HG03060 (cell line): ENCODE data around the gene PDLIM5.
"Not testable (repeated sequence)": the region's sequence is repeated elsewhere in the genome, so short reads cannot be mapped to it uniquely, and the experiment has no call there.

Experiments
- ATAC-seq: cut with Tn5 transposase; IDR thresholded peaks from one replicate; pipeline ENCODE4 v1.9.1; 2021; ENCODE audit warnings: low read depth, moderate number of reproducible peaks; ENCODE audit not compliant: unreplicated experiment

Gene PDLIM5

DNA sequence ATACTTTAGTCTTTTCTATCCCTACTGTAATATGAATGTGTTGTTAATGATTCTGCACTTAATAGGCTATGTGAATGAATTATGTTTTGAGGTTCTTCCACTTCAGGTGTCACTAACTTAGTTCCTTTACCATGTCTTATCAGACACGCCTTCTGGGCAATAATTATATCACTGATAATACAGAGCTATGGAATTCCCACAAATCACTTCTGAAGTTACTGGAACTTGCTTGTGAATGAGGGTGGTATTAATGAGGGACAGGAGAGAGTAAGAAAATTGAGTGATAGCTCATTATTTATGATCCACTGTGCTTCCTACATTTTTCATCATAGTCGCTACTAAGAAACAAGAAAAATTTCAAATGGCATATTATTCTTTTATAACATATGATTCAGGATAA, 130.0 kb downstream of the PDLIM5 start:
- no peak for ATAC-seq

DNA sequence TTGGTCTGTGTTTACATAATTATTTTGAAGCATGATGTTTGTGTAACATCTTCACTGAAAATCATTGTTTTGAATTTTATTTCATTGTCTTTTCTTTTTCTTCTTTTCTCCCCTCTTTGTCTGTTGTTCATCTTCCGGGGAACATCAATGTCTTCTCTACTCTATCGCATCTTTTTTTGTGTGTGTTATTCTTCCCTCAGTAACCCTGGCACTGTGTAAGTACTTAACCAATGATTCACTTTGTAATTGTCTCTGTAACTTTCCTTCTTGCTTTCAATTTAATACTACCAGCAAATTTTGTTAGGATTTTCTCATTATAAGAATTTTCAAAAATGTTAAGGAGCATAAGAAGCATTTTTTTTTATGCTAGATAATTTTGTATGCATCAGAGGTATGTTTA, 130.8 kb downstream of the PDLIM5 start:
- ATAC-seq, result no peak

DNA sequence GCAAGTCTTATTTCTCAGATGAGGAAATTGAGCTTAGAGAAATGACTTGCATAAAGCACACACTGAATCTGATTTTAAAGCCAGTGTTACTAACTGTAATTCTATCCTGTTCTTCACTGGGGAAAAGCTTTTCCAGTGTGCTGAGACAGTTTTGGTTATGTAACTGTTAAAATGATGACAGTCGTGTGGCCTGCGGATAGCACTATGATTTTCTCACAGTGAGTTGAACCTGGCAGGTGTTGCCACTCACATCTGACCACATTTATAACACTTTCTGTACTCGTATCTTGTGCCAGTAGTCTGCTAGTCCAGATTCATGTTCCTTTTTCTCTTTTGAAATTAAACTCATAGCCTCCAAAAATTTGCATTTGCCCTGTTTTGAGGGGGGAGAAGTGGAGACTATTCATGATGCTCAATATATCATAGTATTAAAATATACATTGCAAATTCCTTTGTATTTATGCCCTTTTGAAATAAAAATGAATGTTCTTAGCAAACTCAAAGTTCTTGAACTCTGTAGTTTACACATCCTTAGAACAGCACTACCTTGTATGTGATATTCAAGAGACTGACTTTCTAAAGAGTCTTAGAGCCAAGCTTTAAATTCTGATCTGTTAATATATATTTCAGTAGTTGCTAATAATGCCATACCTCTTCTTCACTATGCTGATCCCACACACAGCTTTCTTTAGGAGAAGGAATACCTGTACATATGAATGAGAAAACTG, 132.3 kb downstream of the PDLIM5 start:
- no peak for ATAC-seq

DNA sequence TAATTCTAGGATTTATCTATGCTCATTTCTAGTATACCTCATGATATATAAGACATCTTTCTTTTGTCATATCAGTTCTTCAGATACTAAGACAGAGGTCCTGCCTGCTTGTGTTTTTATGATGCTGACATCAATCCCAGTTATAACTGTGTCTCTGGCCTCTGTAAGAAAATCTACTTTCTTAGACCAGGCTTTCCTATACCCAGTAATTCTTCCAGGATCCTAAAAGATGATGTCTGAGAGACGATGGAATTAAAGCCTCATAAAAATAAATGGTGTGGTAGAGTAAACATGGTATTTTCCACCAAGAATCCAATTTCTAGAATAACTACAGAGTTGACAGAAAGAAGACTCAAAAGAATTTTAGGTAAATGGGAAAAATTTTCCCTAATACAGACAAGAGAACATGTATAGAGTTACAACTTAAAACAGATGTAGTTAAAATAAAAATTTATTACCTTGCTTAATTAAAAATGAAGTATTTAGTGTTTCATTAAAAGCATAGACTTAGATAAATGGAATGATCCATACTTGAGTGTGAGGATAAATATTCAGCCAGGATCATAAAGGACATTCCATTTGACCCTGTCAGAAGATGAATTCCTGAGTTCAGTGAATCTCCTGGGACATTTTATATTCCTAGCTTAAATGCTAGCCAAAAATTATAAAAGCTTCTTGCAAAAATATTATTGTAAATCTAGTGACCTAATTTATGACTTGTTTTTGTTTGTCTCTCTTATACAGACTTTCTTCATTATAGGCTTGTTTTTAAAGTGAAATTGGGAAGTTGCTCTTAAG, 137.4 kb downstream of the PDLIM5 start:
- ATAC-seq, result no peak

DNA sequence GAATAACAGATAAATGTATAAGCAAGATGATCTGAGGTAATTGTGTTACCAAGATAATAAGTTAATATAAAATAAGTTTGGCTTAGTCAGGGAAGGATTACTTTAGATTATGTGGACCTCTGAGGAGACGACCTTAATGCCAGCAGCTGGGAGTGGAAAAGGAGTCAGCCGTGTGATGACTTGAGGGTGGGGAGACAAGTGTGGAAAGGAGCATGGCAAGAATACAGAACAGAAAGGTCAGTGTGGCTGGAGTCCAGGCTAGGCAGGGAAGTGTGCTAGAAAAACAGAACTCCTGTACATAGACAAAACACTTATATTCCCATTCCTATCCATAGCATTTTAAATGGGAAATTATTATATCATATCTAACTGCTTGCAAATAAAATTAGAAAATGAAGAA, 138.8 kb downstream of the PDLIM5 start:
- no peak for ATAC-seq

DNA sequence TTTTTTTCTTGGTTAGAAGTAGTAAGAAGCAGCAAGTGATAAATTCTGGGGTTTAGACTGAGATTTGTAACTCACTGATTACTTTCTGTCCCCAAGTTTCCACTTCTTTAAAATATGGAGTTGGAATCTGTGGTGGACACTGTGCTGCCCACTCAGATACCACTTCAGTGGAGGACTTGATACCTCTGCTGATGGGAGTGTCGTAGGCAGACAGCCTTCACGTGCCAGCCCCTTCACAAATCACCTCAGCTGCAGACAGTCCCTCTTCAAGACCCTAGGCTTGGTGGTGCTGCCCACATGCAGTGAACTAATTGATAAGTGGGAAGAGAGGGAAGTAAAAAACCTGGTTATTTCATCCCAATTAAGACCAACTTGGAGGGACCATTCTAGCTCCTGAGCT, 139.5 kb downstream of the PDLIM5 start:
- ATAC-seq, result no peak

DNA sequence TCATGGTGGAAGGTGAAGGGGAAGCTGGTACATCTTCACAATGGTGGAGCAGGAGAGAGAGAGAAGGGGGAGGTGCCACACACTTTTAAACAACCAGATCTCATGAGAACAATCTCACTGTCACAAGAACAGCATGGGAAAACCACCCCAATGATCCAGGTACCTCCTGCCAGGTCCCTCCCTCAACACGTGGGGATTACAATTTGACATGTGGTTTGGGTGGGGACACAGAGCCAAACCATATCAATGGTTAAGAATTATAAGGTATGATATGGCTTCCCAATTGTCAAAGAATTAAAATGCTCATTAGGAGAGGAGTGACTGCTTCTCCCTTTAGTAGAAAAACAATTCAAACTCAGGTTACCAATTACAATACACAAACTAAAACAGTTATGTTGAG, 143.3 kb downstream of the PDLIM5 start:
- no peak for ATAC-seq

DNA sequence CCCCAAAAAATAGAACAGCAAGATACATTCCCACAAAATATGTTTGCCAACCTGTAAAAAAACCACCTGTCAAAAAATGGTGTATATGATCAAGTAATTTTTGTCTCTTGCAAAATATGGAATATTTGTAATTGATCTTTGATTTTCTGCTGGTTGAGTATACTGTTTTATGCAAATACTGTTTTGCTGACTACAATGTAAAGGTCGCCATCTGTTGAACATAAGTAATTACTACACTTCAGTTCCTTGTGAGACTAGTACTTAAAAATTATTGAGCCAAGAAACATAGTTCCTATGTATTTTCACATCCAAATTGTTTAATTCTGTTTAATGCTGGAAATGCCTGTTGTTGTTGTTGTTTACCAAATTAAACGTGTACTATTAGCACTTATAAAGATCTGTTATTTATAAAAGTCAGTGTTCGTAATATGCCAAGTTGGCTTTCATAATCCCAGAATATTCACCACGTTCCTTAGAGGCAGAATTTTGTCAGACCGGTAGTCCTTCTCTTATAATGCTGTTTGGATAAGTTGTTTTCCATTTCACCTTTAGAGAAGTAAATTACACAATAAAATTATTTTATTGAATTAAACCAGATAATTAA, 144.2 kb downstream of the PDLIM5 start:
- ATAC-seq, result no peak

DNA sequence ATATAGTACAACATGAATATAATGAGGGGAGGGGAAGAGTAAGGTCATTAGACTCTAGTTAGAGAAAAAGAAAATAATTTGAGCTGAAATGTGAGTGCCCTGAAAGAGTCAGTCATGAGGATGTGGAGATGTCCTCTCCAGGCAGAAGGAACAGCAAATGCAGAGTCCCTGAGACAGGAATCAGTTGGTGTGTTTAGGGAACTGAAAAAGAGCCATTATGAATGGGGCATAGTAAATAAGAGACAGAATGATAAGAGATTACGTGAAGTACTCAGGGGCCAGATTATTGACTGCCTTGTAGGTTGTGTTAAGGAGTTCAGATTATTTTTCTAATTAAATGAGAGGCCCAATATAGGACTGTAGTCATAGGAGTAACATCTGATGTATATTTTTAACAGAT, 147.0 kb downstream of the PDLIM5 start:
- no peak for ATAC-seq

DNA sequence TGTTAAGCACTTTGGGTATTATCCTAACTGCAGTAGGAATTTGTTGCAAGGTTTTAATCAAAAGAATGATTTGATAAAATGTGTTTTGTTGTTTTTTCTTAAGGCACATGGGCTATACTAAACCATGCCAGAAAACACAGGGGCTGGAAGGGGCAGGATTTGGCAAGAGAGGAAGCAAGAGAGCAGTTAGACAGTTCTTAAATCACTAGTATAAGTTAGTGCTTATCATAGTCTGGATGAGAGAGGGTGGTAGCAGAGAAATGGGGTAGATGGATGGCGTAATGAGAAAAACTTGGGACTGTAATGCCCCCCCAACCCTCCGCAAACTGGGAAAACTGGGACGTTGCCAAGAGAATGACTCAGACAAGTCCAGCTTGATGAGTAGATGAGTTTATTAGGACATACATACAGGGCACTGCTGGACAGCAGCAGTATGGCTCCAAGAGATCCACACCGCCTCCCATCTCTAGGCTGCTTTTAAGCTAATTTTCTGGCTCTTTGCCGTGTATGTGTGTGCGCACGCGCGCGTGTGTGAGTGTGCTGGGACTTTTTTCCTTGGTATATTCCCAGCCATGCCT, 151.5 kb downstream of the PDLIM5 start:
- no peak for ATAC-seq

DNA sequence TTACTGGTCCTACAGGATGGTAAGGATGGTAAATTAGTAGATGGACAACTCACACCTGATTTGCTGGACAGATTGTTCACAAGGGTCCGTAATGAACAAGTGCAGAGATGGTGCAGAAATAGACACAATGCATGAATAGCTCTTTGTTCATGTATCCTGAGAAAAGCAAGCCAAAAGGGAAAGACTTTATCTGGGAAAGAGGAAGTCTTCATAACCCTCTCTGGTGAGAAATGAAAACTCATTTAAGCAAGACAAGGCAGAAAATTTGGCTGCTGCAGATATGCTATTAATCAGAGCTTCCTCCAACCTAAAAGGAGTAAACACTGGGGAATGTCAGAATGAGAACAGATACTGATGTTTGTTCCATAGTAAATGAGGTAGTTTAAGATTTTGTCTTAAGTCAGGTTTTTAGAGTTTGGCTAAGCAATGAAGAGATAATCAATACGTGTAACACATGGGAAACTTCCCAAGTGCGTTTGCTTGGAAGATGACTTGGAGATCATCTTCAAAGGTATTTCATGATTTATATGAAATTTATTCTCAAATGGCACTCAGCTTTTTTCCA, 153.6 kb downstream of the PDLIM5 start:
- no peak for ATAC-seq

DNA sequence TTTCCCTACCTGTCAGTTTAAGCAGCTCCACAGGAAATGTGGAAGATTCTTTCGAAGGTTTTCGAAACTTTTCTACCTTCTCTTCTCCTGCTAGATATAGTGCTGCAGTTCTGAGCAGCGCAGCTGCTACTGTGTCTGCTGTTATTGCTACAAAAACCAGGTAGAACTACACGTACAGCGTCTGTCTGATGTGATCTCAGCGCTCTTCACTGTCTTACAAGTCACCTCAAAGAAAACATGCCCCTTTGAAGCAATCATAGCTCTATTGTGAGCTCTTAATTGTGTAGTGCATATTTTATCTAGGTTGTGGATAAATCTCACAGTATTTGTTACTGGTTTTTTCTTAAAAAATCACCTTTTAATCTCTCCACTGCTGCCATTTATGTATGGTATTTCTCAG, 158.4 kb downstream of the PDLIM5 start:
- ATAC-seq, result no peak

DNA sequence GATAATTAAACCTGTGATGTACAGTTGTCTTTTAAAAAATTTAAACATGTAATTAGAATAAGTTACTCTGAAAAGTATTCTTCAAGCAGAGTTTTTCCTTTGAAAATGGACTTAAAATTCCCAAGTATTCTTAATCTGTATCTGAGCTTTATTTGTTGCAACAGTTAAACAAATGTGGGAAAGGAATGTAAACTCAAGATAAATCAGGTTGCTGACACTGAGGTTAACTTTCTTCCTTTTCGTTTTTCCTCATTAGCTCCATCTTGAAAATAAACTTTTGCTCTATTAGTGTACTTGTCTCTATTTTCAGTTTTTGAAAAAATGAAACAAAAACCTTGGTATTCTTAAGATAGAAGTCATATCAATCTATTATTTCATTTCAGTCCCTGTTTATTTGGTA, 161.5 kb downstream of the PDLIM5 start:
- no peak for ATAC-seq

DNA sequence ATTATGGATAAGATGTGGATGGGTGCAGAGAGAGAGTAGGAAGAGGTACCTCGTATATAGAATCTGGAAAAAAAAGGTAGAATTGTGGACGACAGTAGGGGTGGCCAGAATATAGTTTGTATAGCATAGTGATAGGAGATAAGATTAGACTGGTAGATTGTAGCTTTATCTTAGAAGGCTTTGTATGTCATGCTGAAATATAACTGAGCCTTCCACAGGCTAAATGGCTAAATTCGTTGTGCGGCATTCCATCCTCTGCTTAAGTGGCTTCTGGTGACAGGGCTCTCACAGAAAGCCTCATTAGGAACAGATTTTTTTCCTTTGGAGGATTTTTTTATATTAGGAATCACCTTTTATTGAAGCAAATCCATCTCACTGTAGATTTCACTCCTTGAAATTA, 163.7 kb downstream of the PDLIM5 start:
- no peak for ATAC-seq

DNA sequence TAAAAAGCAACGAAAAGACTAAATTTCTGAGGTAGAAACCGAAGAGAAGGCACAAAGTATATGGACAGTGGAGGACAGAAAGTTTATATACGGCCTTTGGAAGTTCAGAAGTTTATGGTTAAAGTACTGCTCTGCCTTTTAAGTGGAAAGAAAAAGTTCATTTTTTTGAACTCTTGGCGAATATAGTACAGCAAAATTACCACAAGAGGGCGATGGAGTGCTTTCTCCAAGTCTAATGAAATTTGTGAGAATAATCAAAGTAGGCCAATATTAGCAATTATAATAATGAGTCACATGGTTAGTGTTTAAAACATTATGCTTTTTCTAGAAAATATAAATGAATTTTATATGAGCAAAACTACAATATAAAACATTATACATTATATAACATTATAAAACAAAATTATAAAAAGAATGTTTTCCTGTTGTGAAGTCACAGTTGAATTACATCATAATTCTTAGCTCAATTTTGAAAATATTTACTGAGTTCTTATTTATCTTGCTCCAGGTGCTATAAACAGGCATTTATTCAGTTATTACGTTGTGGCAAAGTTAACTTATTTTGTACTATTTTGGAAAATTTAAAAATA, 169.8 kb downstream of the PDLIM5 start:
- ATAC-seq, result no peak

DNA sequence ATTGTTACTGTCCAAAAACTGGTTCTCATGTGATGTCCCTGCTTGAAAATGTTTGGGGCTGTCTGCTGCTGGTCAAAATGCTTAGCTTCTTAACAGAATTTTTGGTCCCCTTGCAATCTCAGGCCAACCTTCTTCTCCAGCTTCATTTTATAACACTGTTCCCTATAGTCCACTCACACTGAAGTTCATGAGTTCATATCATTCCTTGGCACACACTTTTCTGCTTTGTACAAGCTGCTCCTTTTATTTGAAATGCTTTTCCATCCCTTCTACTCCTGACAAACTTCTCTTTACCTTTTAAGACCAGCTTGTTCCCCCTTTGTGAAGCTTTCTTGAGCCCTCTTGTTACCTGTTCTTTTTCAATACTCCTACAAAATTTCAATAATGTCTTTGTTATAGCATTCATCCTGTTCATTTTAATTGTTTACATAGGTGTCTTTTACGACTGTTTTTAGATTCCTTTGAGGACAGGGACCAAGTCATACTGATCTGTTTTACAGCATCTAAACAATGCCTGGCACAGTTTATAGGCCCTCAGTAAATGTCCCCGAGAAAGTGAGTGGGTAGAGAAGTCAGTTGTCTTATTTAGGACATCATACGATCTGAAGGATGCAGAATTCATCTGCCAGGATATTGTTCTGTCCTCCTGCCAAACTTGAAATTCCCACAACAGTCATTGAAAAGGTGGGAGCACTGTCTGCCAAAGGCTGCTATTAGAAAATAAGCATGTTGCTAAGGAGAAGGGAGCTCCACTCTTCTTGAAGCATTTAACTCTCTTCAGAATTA, 171.6 kb downstream of the PDLIM5 start:
- no peak for ATAC-seq

DNA sequence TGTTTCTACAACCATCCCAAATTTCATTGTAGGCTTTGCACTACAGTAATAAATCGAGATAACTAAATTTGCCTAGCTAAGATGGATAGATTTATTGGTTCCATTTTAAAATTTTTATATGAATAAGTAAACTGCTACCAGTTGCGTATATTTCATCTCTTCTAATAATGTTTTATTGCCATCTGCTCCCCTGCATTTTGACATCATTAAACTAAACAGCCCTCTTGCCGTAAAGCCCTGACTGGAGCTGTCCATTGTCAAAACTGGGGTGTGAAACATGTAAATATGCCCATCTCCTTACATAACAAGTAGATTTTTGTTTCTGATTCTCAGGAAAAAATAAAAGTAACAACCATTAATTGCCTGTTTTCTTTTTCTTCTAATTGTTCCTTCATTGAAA, 175.2 kb downstream of the PDLIM5 start:
- no peak for ATAC-seq

DNA sequence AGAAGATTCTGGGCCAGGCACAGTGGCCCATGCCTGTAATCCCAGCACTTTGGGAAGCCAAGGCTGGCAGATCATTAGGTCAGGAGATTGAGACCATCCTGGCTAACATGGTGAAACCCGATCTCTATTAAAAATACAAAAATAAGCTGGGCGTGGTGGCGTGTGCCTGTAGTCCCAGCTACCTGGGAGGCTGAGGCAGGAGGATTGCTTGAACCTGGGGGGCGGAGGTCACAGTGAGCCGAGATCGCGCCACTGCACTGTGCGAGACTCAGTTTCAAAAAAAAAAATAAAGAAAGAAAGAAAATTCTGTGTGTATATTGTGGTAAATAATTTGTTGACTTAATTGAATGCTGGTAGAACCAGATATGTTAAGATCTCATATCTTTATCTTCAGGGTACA, 177.3 kb downstream of the PDLIM5 start:
- not testable (repeated sequence) for ATAC-seq

DNA sequence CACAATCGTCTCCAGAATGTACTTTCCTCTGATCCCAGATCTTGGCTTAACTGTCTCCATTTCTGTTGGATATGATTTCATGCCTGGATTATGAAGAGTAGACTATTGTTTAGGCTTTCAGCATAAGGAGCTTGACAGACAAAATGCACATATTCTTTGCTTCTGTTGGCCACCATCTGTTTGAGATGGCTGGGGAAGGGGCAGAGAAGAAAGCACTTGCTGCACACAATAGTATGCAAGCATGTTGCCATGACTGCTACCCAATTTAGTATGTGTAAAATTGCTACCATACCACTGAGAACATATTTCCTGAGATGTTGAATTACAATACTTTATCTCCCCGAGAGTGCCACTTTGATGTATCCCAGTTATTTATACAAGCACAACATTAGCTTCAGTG, 178.1 kb downstream of the PDLIM5 start:
- ATAC-seq, result no peak

DNA sequence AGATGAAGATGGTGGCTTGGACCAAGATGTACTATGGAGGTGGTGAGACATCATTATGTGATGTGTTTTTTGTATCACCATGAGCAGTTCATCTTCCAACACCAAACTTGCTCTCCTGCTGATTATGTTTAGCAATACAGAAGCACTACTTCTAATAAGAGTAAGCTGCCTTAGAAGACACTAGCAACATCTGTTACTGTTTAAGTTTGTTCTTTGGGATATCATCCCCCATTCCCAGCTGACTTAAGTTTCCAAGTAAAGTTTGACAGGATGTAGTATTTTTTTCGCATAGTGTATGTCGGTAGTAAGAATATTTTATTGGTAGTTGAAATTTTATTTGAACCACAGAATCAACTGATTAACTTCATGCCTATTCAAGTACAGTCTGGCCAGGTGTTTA, 182.5 kb downstream of the PDLIM5 start:
- no peak for ATAC-seq
